ENCODE results near the gene ASTN2.

Gene ASTN2

GRCh38 chr9:117170567-117170966 is 244.3 kb downstream of the ASTN2 start:
- no peak for DNase-seq (ENCODE audit: low spot score)

- DNase-seq (ENCODE audit: low spot score), result no peak
Observed at GRCh38 chr9:117169089-117169621, 245.7 kb downstream of the ASTN2 start.

- no peak for DNase-seq (ENCODE audit: low spot score)
Observed at GRCh38 chr9:117164512-117164911, 250.3 kb downstream of the ASTN2 start.

GRCh38 chr9:117160254-117160653 is 254.6 kb downstream of the ASTN2 start:
- peak; percentile 37 for DNase-seq (ENCODE audit: low spot score)

GRCh38 chr9:117156771-117157535 is 257.9 kb downstream of the ASTN2 start:
- no peak for DNase-seq (ENCODE audit: low spot score)

- DNase-seq (ENCODE audit: low spot score), result no peak
Observed at GRCh38 chr9:117156144-117156688, 258.6 kb downstream of the ASTN2 start.

GRCh38 chr9:117153021-117153420 is 261.8 kb downstream of the ASTN2 start:
- DNase-seq (ENCODE audit: low spot score), result peak; percentile 2

- no peak for DNase-seq (ENCODE audit: low spot score)
Observed at GRCh38 chr9:117151716-117152115, 263.1 kb downstream of the ASTN2 start.

GRCh38 chr9:117149996-117150395 is 264.9 kb downstream of the ASTN2 start:
- DNase-seq (ENCODE audit: low spot score), result no peak

- DNase-seq (ENCODE audit: low spot score), result no peak
Observed at GRCh38 chr9:117145811-117146490, 268.9 kb downstream of the ASTN2 start.

- no peak for DNase-seq (ENCODE audit: low spot score)
Observed at GRCh38 chr9:117145081-117145480, 269.8 kb downstream of the ASTN2 start.

GRCh38 chr9:117138231-117138630 is 276.6 kb downstream of the ASTN2 start:
- no peak for DNase-seq (ENCODE audit: low spot score)

- DNase-seq (ENCODE audit: low spot score), result no peak
Observed at GRCh38 chr9:117136461-117136860, 278.4 kb downstream of the ASTN2 start.

- no peak for DNase-seq (ENCODE audit: low spot score)
Observed at GRCh38 chr9:117135501-117136098, 279.3 kb downstream of the ASTN2 start.

- no peak for DNase-seq (ENCODE audit: low spot score)
Observed at GRCh38 chr9:117134826-117135500, 279.9 kb downstream of the ASTN2 start.

- DNase-seq (ENCODE audit: low spot score), result no peak
Observed at GRCh38 chr9:117126871-117127270, 288.0 kb downstream of the ASTN2 start.

GRCh38 chr9:117125531-117125930 is 289.3 kb downstream of the ASTN2 start:
- DNase-seq (ENCODE audit: low spot score), result no peak

- DNase-seq (ENCODE audit: low spot score), result no peak
Observed at GRCh38 chr9:117123729-117124128, 291.1 kb downstream of the ASTN2 start.

- no peak for DNase-seq (ENCODE audit: low spot score)
Observed at GRCh38 chr9:117122953-117123352, 291.9 kb downstream of the ASTN2 start.

GRCh38 chr9:117122102-117122501 is 292.8 kb downstream of the ASTN2 start:
- no peak for DNase-seq (ENCODE audit: low spot score)

- DNase-seq (ENCODE audit: low spot score), result no peak
Observed at GRCh38 chr9:117121316-117121715, 293.5 kb downstream of the ASTN2 start.

- peak; percentile 38 for DNase-seq (ENCODE audit: low spot score)
Observed at GRCh38 chr9:117120061-117120460, 294.8 kb downstream of the ASTN2 start.
